RWPE1 (cell line): ENCODE measurements around the gene ETV6.

ENCODE experiments used
- CTCF ChIA-PET: fragments of 350-600 bp; sonication (Branson Sonifier 250); formaldehyde crosslinking; extraction: SDS; loops from one replicate; lab custom pipeline; 2021; lab: Yijun Ruan, JAX
- POLR2A ChIA-PET: fragments of 400-600 bp; formaldehyde crosslinking; extraction: SDS; loops from one replicate; lab custom pipeline; 2020; ENCODE audit warnings: antibody characterized with exemption; ENCODE audit not compliant: low non-redundant PET; lab: Yijun Ruan, JAX
- DNase-seq: peaks from one replicate; pipeline ENCODE4 v3.0.0; 2012; ENCODE audit warnings: low spot score
- H3K27ac ChIP-seq: fragments of 450-650 bp; 2 replicates; pipeline ENCODE4 v1.5.1; 2017
- CTCF ChIP-seq: fragments of 450-650 bp; conservative IDR thresholded peaks from 2 replicates; pipeline ENCODE4 v1.5.1; 2017; ENCODE audit warnings: low read depth, mild to moderate bottlenecking

ETV6 gene

DNA sequence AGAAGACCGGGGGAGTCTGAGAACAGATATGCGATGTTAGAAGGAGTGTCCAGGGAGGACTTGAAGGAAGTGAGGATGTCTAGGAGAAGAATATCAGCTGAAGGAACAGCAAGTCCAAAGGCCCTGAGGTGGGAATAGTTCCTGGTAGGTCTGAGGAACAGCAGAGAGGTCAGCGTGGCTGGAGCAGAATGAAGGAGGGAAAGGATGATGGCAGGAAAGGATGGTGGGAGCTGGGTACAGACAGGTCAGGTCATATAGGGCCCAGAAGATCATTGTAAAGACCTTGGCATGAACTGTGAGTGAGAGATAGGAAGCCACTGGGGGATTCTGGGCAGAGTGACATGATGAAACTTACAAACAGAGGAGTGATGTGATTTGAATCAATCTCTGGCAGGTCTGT is 171.0 kb downstream of the ETV6 start:
- DNase-seq, result no peak
- ChIA-PET POLR2A (no interaction called here), CTCF (no interaction called here)
- TF ChIP-seq CTCF, result no peak
- no peak overlapping the region for H3K27ac ChIP-seq

- ChIA-PET POLR2A (no interaction called here), CTCF (interaction anchor here (0.6 kb wide), 1 partner anchor 1392 kb away, joined by 6 read pairs; no protein-coding TSS in a partner anchor)
- no peak overlapping the region for H3K27ac ChIP-seq
- no peak for DNase-seq
- TF ChIP-seq CTCF, result no peak
Measured at GRCh38 chr12:11821386-11822080, 172.1 kb downstream of the ETV6 start.

DNA sequence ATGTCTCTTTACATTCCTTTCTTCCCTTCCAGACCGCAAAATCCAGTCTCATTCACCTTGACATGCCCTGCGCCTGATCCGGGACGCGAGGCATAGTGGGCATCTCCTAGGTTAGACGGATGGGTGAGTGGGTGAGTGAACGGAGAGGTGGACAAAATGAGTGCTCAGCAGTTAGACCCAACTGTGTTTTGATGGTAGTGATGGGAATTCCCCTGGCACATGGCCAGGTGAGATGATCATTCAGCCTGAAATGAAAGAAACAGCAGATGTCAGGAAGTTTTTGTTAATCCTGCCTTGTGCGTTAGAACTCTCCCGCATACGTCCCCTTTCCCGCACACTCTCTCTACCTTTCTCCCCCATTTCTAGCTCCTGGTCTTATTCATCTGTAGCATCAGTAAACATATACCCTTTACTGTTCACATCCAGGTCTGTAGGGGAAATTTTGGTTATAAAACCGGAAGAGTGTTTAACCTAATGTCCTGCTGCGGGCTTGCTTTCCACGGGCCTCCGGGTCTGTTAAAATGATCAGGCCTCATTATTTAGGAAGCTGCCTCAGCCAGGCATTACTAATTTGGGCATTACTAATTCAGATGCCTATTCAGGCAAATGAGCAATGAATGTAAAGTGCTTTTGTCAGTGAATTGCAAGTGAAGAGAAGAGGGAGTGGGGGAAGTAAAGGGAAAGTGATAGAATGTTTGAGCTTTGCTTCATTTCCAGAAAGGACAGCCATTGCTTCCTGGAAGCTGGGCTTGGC is 172.8 kb downstream of the ETV6 start:
- DNase-seq, result no peak
- ChIA-PET CTCF (no interaction called here), POLR2A (no interaction called here)
- no peak for TF ChIP-seq CTCF
- no peak overlapping the region for H3K27ac ChIP-seq

DNA sequence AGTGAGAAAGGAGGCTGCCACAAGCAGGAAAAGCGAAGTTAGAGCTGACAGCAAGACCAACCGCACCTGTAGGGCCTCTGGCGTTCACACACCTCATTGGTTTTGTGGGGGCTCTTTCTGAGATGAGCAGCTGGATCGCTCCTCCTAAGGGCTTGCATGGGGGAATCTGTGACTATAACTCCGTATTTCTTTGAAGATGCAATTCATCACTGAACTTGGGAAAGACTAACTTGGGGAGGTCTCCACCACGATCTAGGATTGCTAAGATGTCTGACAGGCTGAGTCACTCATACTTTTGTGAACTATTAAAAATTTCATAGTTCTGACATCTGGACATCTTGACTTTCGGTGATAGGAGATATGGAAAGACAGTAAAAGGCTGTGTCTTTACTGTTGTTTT is 173.6 kb downstream of the ETV6 start:
- TF ChIP-seq CTCF, result no peak
- ChIA-PET POLR2A (no interaction called here), CTCF (no interaction called here)
- no peak for DNase-seq
- no peak overlapping the region for H3K27ac ChIP-seq

- POLR2A ChIA-PET, result no interaction called here
- no peak overlapping the region for H3K27ac ChIP-seq
- CTCF ChIA-PET, result no interaction called here
Measured at GRCh38 chr12:11823593-11823992, 174.1 kb downstream of the ETV6 start.

DNA sequence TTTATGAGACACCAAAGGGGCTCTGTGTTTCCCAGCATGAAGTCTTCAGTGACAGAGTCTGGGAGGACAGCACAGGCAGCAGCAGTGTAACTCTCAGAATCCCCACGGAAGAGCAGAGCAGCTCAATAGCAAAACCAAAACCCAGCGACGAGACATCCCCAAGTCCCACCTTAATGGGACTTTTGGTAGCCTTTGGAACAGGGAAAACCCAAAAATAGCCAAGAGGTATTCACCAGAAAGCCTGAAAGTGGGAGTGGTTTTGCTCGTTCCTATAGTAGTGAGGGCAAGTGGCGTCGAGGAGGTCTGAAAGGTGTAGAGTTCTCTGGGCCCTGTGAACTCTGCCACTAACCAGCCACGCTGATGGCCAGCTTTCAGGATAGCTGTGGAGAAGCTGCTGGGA is 174.6 kb downstream of the ETV6 start:
- no peak overlapping the region for H3K27ac ChIP-seq
- no peak for DNase-seq
- ChIA-PET CTCF (interaction anchor here (0.6 kb wide), 1 partner anchor 52 kb away, joined by 5 read pairs; no protein-coding TSS in a partner anchor), POLR2A (no interaction called here)
- no peak for TF ChIP-seq CTCF

More at GRCh38 chr12:11823593-11823992, 174.1 kb downstream of the ETV6 start:
- TF ChIP-seq CTCF, result no peak
- no peak for DNase-seq
